Testis (tissue), 3 donors: ENCODE measurements around the gene ADPRS. TPM values are rescaled to one million over a fixed set of nuclear protein-coding genes. Genes with fewer than 3 reads are reported as not detected.

Experiments
- DNase-seq: peaks from one replicate; pipeline ENCODE4 v3.0.0-alpha.2; 2019
- H3K27ac ChIP-seq, 2 donors: fragments of 200-600 bp; sonication (generic); one replicate each; pipeline ENCODE4 v1.5.1; 2019
- H3K27me3 ChIP-seq: fragments of 200-600 bp; sonication (generic); one replicate; pipeline ENCODE4 v1.5.1; 2019
- H3K36me3 ChIP-seq: fragments of 200-600 bp; sonication (generic); one replicate; pipeline ENCODE4 v1.5.1; 2017; ENCODE audit warnings: low read depth; ENCODE audit errors: missing control alignments
- H3K4me1 ChIP-seq: fragments of 200-600 bp; sonication (generic); one replicate; pipeline ENCODE4 v1.5.1; 2019
- H3K4me3 ChIP-seq, 2 donors: fragments of 200-600 bp; sonication (generic); one replicate each; pipeline ENCODE4 v1.5.1; 2017 to 2019
- H3K9me3 ChIP-seq: fragments of 200-600 bp; sonication (generic); one replicate; pipeline ENCODE4 v1.5.1; 2017
- POLR2A ChIP-seq: fragments of 450-650 bp; IDR thresholded peaks from one replicate; pipeline ENCODE4 v1.6.1; 2017; ENCODE audit warnings: antibody characterized with exemption, mild to moderate bottlenecking, moderate library complexity
- WGBS, 2 donors: methylation state at CpG; one replicate each; pipeline ENCODE4 v1.1.5; 2018; 5-methylcytosine and 5-hydroxymethylcytosine counted together
- intact Hi-C: fragments of 100-400 bp; cut with DNase I; formaldehyde crosslinking; loops from one replicate; pipeline ENCODE4 v1.15.1; 2023; ENCODE audit warnings: low total_unique reads
- polyA plus RNA-seq: library from polyadenylated mRNA; stranded (reverse); fragments of 350-450 nt; fragmentation: Illumina TruSeq; extraction: RNeasy Lipid Tissue Mini Kit (QIAGEN cat#74804); gene quantifications from one replicate; pipeline ENCODE4 v1.2.3, GENCODE V29; 2014; ENCODE audit warnings: low read depth, low replicate concordance; ENCODE audit not compliant: insufficient read depth
- total RNA-seq, 2 donors: library from RNA; depleted of rRNA; stranded (reverse); fragments of >200 nt; gene quantifications; one replicate each; pipeline ENCODE4 v1.2.3, GENCODE V29; 2016
- TF ChIP-seq, protein P1 (sequence below), 3 experiments: fragments of 450-650 bp in 2 of 3; fragments of 200-600 bp in 1 of 3; sonication (generic) in 1 of 3; IDR thresholded peaks; one replicate each; pipeline ENCODE4 v1.5.1; 2016 to 2019; ENCODE audit warnings: antibody characterized with exemption in 3 of 3, mild to moderate bottlenecking in 2 of 3, moderate library complexity in 1 of 3

The ADPRS gene
- total and polyA plus RNA-seq, 3 donors from 2014 or later = 41.8 to 106 (median 84.4) TPM

DNA sequence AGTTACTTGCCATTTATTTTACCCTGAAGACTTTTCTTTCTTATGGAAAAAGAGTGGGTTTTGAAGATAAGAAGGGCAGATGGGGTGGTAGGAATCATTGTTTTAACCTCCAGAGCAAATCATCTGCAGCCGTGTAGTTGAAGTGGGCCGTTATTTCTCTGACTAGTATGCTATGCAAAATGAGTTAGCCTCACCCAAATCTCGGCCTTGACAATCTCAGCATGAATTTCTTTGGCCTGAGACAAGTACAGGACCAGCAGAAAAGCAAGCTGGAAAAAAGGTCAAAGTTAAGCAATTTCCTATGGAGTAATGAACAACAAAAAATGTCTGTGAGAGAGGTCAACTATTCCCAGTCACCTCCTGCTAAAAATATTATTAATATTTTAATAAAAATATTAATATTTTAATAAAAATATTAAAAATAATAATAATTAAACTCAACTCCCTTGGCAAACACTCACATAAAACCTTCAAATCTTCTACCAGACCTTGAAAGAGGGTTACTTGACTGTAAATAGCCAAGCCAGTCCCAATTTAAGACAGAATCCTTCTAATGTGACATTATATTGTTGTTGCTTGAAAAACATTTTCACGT lies 11.6 kb upstream of the ADPRS start:
- Histone ChIP-seq H3K4me3 (no peak overlapping the region), H3K36me3 (no peaks in the 10 kb centered on the region), H3K27ac (no peak overlapping the region), H3K4me1 (no peaks in the 10 kb centered on the region), H3K27me3 (no peaks in the 10 kb centered on the region), H3K9me3 (no peaks in the 10 kb centered on the region)
- intact Hi-C loops = no loop called here
- 52 to 58% methylated on average over 4 of the region's 4 CpGs for WGBS, 2 donors
- no peak for TF ChIP-seq POLR2A
- TF ChIP-seq, protein P1, sequence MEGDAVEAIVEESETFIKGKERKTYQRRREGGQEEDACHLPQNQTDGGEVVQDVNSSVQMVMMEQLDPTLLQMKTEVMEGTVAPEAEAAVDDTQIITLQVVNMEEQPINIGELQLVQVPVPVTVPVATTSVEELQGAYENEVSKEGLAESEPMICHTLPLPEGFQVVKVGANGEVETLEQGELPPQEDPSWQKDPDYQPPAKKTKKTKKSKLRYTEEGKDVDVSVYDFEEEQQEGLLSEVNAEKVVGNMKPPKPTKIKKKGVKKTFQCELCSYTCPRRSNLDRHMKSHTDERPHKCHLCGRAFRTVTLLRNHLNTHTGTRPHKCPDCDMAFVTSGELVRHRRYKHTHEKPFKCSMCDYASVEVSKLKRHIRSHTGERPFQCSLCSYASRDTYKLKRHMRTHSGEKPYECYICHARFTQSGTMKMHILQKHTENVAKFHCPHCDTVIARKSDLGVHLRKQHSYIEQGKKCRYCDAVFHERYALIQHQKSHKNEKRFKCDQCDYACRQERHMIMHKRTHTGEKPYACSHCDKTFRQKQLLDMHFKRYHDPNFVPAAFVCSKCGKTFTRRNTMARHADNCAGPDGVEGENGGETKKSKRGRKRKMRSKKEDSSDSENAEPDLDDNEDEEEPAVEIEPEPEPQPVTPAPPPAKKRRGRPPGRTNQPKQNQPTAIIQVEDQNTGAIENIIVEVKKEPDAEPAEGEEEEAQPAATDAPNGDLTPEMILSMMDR (IDR thresholded peaks at IDR 0.05) = no peak
- no peak for DNase-seq

DNA sequence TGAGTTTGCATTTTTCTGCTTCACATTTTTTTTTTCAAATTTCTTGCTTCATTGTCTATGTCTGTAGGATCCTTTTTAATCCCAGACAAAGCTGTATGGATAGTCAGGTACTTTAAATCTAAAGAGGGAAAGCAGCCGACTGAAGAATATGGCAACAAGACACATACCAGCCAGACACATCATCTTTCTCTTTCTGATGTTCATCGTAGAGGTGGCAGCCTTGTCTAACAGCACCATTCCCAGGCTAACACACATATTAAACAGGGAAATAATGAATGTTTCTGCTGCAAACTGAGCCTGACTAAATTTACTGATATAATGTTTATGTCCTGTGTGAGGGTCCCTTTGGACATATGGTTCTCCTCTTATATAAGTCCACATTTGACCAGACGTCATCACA lies 8.5 kb upstream of the ADPRS start:
- Histone ChIP-seq H3K27me3 (no peaks in the 10 kb centered on the region), H3K27ac (no peak overlapping the region), H3K4me1 (no peaks in the 10 kb centered on the region), H3K36me3 (no peaks in the 10 kb centered on the region), H3K4me3 (no peak overlapping the region), H3K9me3 (no peaks in the 10 kb centered on the region)
- DNase-seq = no peak
- 80 to 81% methylated on average over 3 of the region's 3 CpGs for WGBS, 2 donors
- intact Hi-C loops = no loop called here
- no peak for TF ChIP-seq POLR2A
- TF ChIP-seq, protein P1 (IDR thresholded peaks at IDR 0.05) = no peak

DNA sequence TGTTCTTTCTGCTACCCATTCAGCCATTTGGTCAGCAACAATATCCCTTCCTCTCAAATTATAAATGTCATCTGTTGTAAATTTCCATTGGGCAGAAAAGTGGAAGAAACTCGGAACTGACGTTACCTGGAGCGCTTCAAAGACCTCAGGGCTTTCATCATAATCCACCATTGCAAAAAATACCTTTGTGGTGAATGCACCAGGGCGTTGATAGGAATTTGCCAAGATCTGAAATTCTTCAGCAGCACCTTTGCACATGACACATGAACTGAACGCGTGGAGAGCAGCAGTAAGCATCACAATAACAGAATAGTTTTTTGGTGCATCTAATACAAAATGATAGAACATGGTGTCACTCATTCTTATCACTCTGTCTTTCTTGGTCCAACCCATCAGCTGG lies 7.9 kb upstream of the ADPRS start:
- Histone ChIP-seq H3K27me3 (no peaks in the 10 kb centered on the region), H3K4me3 (no peak overlapping the region), H3K27ac (no peak overlapping the region), H3K4me1 (no peaks in the 10 kb centered on the region), H3K36me3 (no peaks in the 10 kb centered on the region), H3K9me3 (no peaks in the 10 kb centered on the region)
- intact Hi-C loops = no loop called here
- DNase-seq = no peak
- WGBS, 2 donors = 88 to 93% methylated on average over 6 of the region's 6 CpGs
- TF ChIP-seq, protein P1 (IDR thresholded peaks at IDR 0.05) = no peak
- TF ChIP-seq POLR2A = no peak

DNA sequence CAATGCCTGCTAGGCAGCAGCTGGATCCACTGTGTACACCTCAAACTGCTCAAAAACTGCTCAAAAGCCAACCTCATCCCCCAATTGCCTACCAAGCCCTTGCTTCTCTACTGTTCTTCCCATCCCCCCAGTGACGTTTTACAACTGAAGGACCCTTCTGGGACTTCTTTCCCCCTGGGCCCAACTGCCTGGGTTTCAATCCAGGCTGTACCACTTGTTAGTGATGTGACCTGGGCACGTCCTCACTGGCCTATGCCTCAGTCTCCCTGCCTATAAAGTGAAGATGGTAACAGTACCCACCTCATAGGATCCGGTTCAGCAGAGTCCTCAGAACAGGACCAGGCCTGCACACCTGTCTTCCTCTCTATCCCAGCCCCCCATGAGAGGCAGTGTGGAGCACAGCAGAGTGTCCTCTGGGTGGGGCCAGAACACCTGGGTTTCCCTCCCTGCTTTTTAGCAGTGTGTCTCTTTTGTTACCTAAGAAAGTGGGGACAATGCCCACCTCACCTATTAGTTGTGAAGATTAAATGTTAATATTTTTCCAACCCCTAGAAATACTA lies 6.7 kb upstream of the ADPRS start:
- no peak for DNase-seq
- Histone ChIP-seq H3K27ac (no peak overlapping the region), H3K9me3 (no peaks in the 10 kb centered on the region), H3K4me3 (no peak overlapping the region), H3K4me1 (no peaks in the 10 kb centered on the region), H3K27me3 (no peaks in the 10 kb centered on the region), H3K36me3 (no peaks in the 10 kb centered on the region)
- intact Hi-C loops = no loop called here
- 64 to 77% methylated on average over 2 to 3 of the region's 3 CpGs for WGBS, 2 donors
- no peak for TF ChIP-seq POLR2A
- TF ChIP-seq, protein P1 (IDR thresholded peaks at IDR 0.05) = no peak

DNA sequence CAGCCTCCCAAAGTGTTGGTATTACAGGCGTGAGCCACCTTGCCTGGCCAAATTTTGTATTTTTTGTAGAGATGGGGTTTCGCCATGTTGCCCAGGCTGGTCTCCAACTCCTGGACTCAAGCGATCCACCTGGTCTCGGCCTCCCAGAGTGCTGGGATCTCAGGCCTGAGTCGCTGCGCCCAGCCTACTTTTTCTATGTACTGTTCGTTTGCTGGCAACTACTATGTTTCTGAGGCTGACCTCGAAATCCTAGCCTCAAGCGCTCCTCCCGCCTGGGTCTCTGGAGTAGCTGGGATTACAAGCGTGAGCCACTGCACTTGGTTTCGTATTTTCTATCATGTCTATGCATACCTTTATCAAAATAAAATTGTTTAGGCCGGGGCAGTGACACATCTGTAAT lies 5.5 kb upstream of the ADPRS start:
- Histone ChIP-seq H3K36me3 (no peaks in the 10 kb centered on the region), H3K4me3 (peak overlapping the region; percentile 33 to 62), H3K27me3 (no peaks in the 10 kb centered on the region), H3K4me1 (peaks cover under 1% of the 10 kb centered on the region), H3K9me3 (no peaks in the 10 kb centered on the region), H3K27ac (no peak overlapping the region)
- TF ChIP-seq, protein P1 (IDR thresholded peaks at IDR 0.05) = no peak
- TF ChIP-seq POLR2A = no peak
- WGBS, 2 donors = 61 to 78% methylated on average over 13 of the region's 13 CpGs
- intact Hi-C loops = no loop called here
- no peak for DNase-seq
